Testis (tissue), 3 donors: ENCODE measurements around the gene BCKDK. TPM values are rescaled to one million over a fixed set of nuclear protein-coding genes. Genes with fewer than 3 reads are reported as not detected.
"Not testable (repeated sequence)": the region's sequence is repeated elsewhere in the genome, so short reads cannot be mapped to it uniquely, and the experiment has no call there.

Source experiments
- DNase-seq: peaks from one replicate; pipeline ENCODE4 v3.0.0-alpha.2; 2019
- H3K27ac ChIP-seq, 2 donors: fragments of 200-600 bp; sonication (generic); one replicate each; pipeline ENCODE4 v1.5.1; 2019
- H3K27me3 ChIP-seq: fragments of 200-600 bp; sonication (generic); one replicate; pipeline ENCODE4 v1.5.1; 2019
- H3K36me3 ChIP-seq: fragments of 200-600 bp; sonication (generic); one replicate; pipeline ENCODE4 v1.5.1; 2017; ENCODE audit warnings: low read depth; ENCODE audit errors: missing control alignments
- H3K4me1 ChIP-seq: fragments of 200-600 bp; sonication (generic); one replicate; pipeline ENCODE4 v1.5.1; 2019
- H3K4me3 ChIP-seq, 2 donors: fragments of 200-600 bp; sonication (generic); one replicate each; pipeline ENCODE4 v1.5.1; 2017 to 2019
- H3K9me3 ChIP-seq: fragments of 200-600 bp; sonication (generic); one replicate; pipeline ENCODE4 v1.5.1; 2017
- POLR2A ChIP-seq: fragments of 450-650 bp; IDR thresholded peaks from one replicate; pipeline ENCODE4 v1.6.1; 2017; ENCODE audit warnings: antibody characterized with exemption, mild to moderate bottlenecking, moderate library complexity
- WGBS, 2 donors: methylation state at CpG; one replicate each; pipeline ENCODE4 v1.1.5; 2018; 5-methylcytosine and 5-hydroxymethylcytosine counted together
- intact Hi-C: fragments of 100-400 bp; cut with DNase I; formaldehyde crosslinking; loops from one replicate; pipeline ENCODE4 v1.15.1; 2023; ENCODE audit warnings: low total_unique reads
- polyA plus RNA-seq: library from polyadenylated mRNA; stranded (reverse); fragments of 350-450 nt; fragmentation: Illumina TruSeq; extraction: RNeasy Lipid Tissue Mini Kit (QIAGEN cat#74804); gene quantifications from one replicate; pipeline ENCODE4 v1.2.3, GENCODE V29; 2014; ENCODE audit warnings: low read depth, low replicate concordance; ENCODE audit not compliant: insufficient read depth
- total RNA-seq, 2 donors: library from RNA; depleted of rRNA; stranded (reverse); fragments of >200 nt; gene quantifications; one replicate each; pipeline ENCODE4 v1.2.3, GENCODE V29; 2016
- TF ChIP-seq, protein P1 (sequence below), 3 experiments: fragments of 450-650 bp in 2 of 3; fragments of 200-600 bp in 1 of 3; sonication (generic) in 1 of 3; IDR thresholded peaks; one replicate each; pipeline ENCODE4 v1.5.1; 2016 to 2019; ENCODE audit warnings: antibody characterized with exemption in 3 of 3, mild to moderate bottlenecking in 2 of 3, moderate library complexity in 1 of 3

The BCKDK gene
- total and polyA plus RNA-seq, 3 donors from 2014 or later: 34.5 to 69.1 (median 68.8) TPM

DNA sequence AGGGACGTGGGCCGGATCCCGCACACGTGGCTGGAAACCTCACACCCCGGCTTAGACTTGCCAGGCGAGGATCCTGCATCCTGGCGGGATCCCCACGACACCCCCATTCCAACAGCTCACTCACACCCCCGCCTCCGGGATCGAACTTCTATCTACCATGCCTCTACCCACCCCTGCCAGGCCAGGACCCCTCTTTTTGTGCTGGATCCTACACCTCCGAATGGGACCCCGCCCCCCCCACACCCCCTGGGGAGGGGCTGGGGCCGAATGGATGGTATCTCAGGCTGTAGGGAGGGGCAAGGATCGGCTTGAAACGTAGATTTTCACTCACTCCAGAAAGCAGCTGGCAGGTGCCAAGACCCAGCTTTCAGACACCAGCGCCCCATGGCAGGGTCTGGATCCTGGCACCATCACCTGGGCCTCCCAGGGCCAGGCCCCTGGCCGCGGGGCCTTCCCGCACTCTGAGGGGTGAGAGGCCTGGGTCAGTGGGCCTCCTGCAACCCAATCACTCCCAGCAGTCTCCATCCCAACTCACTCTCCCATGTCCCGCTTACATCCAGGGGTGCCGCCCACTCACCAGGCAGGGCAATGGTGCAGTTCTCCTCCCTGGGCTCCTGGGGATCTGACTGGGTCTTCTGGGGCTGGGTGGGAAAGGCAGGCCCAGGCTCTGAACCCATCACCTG is 35.0 kb downstream of the BCKDK start:
- whole genome bisulfite sequencing, 2 donors: 44 to 55% methylated on average over 16 to 21 of the region's 22 CpGs
- Histone ChIP-seq H3K27ac (peak overlapping the region; percentile 6 to 81), H3K27me3 (no peaks in the 10 kb centered on the region), H3K4me1 (peaks cover 10% of the 10 kb centered on the region), H3K36me3 (no peaks in the 10 kb centered on the region), H3K4me3 (peak overlapping the region; percentile 51 to 52), H3K9me3 (no peaks in the 10 kb centered on the region)
- TF ChIP-seq POLR2A: no peak
- TF ChIP-seq, protein P1, sequence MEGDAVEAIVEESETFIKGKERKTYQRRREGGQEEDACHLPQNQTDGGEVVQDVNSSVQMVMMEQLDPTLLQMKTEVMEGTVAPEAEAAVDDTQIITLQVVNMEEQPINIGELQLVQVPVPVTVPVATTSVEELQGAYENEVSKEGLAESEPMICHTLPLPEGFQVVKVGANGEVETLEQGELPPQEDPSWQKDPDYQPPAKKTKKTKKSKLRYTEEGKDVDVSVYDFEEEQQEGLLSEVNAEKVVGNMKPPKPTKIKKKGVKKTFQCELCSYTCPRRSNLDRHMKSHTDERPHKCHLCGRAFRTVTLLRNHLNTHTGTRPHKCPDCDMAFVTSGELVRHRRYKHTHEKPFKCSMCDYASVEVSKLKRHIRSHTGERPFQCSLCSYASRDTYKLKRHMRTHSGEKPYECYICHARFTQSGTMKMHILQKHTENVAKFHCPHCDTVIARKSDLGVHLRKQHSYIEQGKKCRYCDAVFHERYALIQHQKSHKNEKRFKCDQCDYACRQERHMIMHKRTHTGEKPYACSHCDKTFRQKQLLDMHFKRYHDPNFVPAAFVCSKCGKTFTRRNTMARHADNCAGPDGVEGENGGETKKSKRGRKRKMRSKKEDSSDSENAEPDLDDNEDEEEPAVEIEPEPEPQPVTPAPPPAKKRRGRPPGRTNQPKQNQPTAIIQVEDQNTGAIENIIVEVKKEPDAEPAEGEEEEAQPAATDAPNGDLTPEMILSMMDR (IDR thresholded peaks at IDR 0.05): no peak
- no peak for DNase-seq
- intact Hi-C loops: loop anchor here (10.0 kb wide), 2 partner anchors 58 to 158 kb away; partner anchors contain the start of genes HSD3B7 and PRSS53

DNA sequence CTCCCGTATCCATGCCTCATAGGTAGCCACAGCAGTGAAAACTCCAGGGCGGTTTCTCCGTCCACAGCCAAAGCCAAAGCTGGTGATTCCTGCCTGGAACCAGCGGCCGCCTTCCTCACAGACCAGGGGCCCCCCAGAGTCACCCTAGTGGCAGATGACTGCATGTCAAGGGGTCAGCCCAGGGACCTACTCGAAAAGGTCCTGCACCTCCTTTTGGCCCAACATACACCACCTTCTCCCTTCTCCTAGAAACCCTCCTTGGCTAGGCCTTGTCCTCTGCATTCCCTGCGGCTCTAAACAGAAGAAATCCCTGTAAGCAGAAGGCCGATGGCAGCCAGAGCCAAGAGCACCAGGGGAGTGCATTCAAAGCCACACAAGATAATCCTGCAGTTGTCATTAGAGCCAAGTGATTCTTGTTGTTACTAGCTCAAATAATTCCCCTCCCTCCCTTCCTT is 35.5 kb downstream of the BCKDK start:
- WGBS, 2 donors: 72 to 81% methylated on average over 3 to 8 of the region's 8 CpGs
- peaks cover 10% of the 10 kb centered on the region for H3K4me1 ChIP-seq
- no peak overlapping the region for H3K27ac ChIP-seq
- intact Hi-C loops: loop anchor here (10.0 kb wide), 2 partner anchors 59 to 159 kb away; partner anchors contain the start of genes HSD3B7 and PRSS53
- no peaks in the 10 kb centered on the region for H3K27me3 ChIP-seq
- DNase-seq: no peak
- no peak overlapping the region for H3K4me3 ChIP-seq
- no peak for TF ChIP-seq POLR2A
- TF ChIP-seq, protein P1 (IDR thresholded peaks at IDR 0.05): no peak
- H3K9me3 ChIP-seq: no peaks in the 10 kb centered on the region
- H3K36me3 ChIP-seq: no peaks in the 10 kb centered on the region

DNA sequence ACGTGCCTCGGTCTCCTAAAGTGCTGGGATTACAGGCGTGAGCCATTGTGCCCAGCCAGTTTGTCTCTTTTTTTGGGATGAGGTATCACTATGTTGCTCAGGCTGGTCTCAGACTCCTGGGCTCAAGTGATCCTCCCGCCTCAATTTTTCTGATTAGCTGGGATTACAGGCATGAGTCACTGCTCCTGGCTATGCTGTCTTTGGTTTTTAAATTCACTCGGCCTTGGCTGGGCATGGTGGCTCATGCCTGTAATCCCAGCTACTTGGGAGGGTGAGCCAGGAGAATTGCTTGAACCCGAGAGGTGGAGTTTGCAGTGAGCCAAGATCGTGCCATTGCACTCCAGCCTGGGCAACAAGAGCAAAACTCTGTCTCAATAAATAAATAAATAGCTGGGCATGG is 36.2 kb downstream of the BCKDK start:
- not testable (repeated sequence) for DNase-seq, H3K4me3 ChIP-seq, H3K27me3 ChIP-seq, H3K36me3 ChIP-seq, H3K9me3 ChIP-seq, H3K27ac ChIP-seq
- intact Hi-C loops: loop anchor here (10.0 kb wide), 2 partner anchors 60 to 160 kb away; partner anchors contain the start of genes HSD3B7 and PRSS53
- 90 to 97% methylated on average over 5 to 7 of the region's 7 CpGs for WGBS, 2 donors
- H3K4me1 ChIP-seq: peaks cover 10% of the 10 kb centered on the region

DNA sequence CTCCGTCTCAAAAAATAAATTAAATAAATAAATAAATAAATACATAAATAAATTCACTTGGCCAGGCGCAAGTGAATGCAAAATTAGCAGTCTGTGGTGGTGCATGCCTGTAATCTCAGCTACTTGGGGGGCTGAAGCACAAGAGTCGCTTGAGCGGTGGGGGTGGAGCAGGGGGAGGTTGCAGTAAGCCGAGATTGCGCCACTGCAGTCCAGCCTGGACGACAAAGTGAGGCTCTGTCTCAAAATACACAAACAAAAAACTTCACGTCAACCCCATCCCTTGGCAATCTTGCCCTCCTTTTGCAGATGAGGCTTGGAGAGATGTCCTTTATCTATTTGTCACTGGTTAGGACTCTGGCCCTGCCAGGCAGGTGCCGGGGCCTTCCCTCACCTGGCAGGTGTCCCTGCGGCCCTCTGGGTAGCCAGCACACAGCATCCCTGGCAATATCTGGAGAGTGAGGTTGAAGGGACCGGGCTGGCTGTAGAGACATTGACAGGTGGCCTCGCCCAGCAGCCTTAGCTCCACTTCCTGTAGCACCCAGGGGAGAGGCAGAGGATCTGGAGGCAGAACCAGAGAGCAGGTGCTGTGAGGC is 37.3 kb downstream of the BCKDK start:
- H3K36me3 ChIP-seq: no peaks in the 10 kb centered on the region
- 73 to 76% methylated on average over 8 to 12 of the region's 12 CpGs for WGBS, 2 donors
- H3K9me3 ChIP-seq: no peaks in the 10 kb centered on the region
- no peaks in the 10 kb centered on the region for H3K27me3 ChIP-seq
- H3K4me1 ChIP-seq: peaks cover 10% of the 10 kb centered on the region
- intact Hi-C loops: loop anchor here (10.0 kb wide), 2 partner anchors 61 to 161 kb away; partner anchors contain the start of genes HSD3B7 and PRSS53
- TF ChIP-seq, protein P1 (IDR thresholded peaks at IDR 0.05): no peak
- no peak for TF ChIP-seq POLR2A
- no peak overlapping the region for H3K27ac ChIP-seq
- DNase-seq: no peak
- H3K4me3 ChIP-seq: no peak overlapping the region

DNA sequence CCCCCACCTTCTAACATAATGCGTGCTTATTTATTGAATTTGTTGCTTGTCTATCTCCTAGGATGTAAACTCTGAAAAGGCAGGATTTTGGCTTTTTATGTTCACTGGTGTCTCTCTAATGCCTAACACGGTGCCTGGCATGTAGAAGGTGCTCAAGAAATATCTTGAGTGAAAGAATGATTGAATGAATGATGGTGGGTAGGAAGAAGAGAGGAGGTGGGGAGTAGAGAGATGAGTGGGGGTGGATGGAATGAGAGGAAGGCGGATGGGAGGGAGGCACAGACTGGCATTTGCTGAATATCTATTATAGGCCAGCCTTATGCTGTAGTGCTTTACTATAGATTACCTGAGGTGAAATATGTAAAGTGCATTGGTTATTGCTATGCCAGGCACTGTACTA is 39.4 kb downstream of the BCKDK start:
- no peaks in the 10 kb centered on the region for H3K36me3 ChIP-seq
- 89 to 94% methylated on average over 3 of the region's 3 CpGs for WGBS, 2 donors
- intact Hi-C loops: loop anchor here (10.0 kb wide), 2 partner anchors 63 to 163 kb away; partner anchors contain the start of genes HSD3B7 and PRSS53

More for the DNA sequence above, 39.4 kb downstream of the BCKDK start:
- Histone ChIP-seq H3K4me1 (no peaks in the 10 kb centered on the region), H3K9me3 (no peaks in the 10 kb centered on the region), H3K4me3 (no peak overlapping the region), H3K27me3 (no peaks in the 10 kb centered on the region), H3K27ac (no peak overlapping the region)
- TF ChIP-seq, protein P1 (IDR thresholded peaks at IDR 0.05): no peak
- TF ChIP-seq POLR2A: no peak
- DNase-seq: no peak
